ENCODE data around the gene CIT. TPM values are rescaled to one million over a fixed set of nuclear protein-coding genes. Genes with fewer than 3 reads are reported as not detected.

Gene CIT
- total and polyA plus RNA-seq, 10 of the 15 experiments (the other 5 are each of a cell fraction or from before 2014, with no cell fraction given): 1.0 to 38.2 (median 14.9) TPM

DNA sequence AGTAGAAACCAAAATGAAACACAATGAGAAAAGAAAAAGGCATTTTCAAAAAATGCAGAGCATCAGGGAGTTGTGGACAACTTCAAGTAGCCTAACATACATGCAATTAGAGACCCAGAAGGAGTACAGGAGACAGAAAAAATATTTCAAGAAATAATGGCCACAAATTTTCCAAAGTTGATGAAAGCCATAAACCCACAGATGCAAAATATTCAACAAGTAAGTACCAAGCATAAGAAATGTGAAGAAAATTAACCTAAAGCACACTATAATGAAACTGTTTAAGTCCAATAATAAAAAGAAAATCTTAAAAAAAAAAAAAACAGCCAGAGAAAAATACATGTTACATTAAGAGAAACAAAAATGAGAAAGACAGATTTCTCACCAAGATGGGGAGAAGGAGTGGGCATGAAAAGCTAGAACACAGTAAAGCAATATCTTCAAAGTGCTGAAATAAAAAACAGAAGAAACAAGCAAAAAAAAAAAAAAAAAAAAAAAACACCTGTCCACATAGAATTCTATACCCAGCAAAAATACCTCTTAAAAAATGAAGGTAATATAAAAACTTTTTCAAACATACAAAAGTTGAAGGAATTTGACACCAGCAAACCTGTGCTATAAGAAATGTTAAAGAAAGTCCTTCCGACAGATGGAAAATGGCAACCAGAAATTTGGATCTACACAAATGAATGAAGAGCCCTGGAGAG is 132.1 kb downstream of the CIT start:
- ATAC-seq (no peak), FAIRE-seq (no peak), DNase-seq (ENCODE audit: low read depth, low spot score) (no peak)
- H2AFZ ChIP-seq (ENCODE audit: control insufficient read depth, low read depth, low read length): no peak overlapping the region
- peaks cover 0 to 3% of the 10 kb centered on the region in 2 experiments; a peak in 3 of 4 replicates for H3K36me3 ChIP-seq (ENCODE audit: control insufficient read depth in 2 of 2, insufficient read depth in 2 of 2, low read length in 1 of 2)
- ChIA-PET RAD21 (ENCODE audit: unreplicated experiment) (no interaction called here), POLR2A (no interaction called here), CTCF (no interaction called here), SMC1A (ENCODE audit: uncharacterized antibody, unreplicated experiment) (no interaction called here)
- peaks cover 10% of the 10 kb centered on the region for H3K9me3 ChIP-seq (replicated peaks; ENCODE audit: control insufficient read depth, insufficient read depth, low read length)
- no peaks in the 10 kb centered on the region for H3K27me3 ChIP-seq (replicated peaks in 1 of 2; ENCODE audit: control insufficient read depth in 2 of 2, insufficient read depth in 2 of 2, low read length in 1 of 2)
- no peak overlapping the region for H3K9ac ChIP-seq (ENCODE audit: control insufficient read depth, insufficient read depth, low read length)
- no peak overlapping the region for H3K27ac ChIP-seq (ENCODE audit: control insufficient read depth, insufficient read depth)
- in situ Hi-C loops (cut with MboI) (no loop called here), intact Hi-C loops (cut with micrococcal nuclease; ENCODE audit: unreplicated experiment) (no loop called here)
- TF ChIP-seq NFYB (IDR thresholded peaks at IDR 0.05; ENCODE audit: insufficient read depth, low read depth, low read length): no peak
- TF ChIP-seq CBX5 (IDR thresholded peaks at IDR 0.05; ENCODE audit: low read depth): peak; percentile 26; the same call in 1 of the 2 replicates
- TF ChIP-seq, protein P1, sequence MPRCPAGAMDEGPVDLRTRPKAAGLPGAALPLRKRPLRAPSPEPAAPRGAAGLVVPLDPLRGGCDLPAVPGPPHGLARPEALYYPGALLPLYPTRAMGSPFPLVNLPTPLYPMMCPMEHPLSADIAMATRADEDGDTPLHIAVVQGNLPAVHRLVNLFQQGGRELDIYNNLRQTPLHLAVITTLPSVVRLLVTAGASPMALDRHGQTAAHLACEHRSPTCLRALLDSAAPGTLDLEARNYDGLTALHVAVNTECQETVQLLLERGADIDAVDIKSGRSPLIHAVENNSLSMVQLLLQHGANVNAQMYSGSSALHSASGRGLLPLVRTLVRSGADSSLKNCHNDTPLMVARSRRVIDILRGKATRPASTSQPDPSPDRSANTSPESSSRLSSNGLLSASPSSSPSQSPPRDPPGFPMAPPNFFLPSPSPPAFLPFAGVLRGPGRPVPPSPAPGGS (IDR thresholded peaks at IDR 0.05; ENCODE audit: borderline replicate concordance, insufficient read depth, low read depth, low read length, poor library complexity, severe bottlenecking): no peak
- no peak for TF ChIP-seq ZZZ3 (IDR thresholded peaks at IDR 0.05; ENCODE audit: control insufficient read depth, insufficient read length, low read depth)
- no peak for TF ChIP-seq TAF1 (IDR thresholded peaks at IDR 0.05; ENCODE audit: borderline replicate concordance, low read depth, low read length)
- TF ChIP-seq ELK1 (IDR thresholded peaks at IDR 0.05; ENCODE audit: low read depth, low read length): no peak
- TF ChIP-seq SIN3A (IDR thresholded peaks at IDR 0.05; ENCODE audit: low read depth, low read length): no peak
- no peak for TF ChIP-seq SUZ12 (IDR thresholded peaks at IDR 0.05; ENCODE audit: unreplicated experiment)
- TF ChIP-seq SPI1 (IDR thresholded peaks at IDR 0.05; ENCODE audit: borderline replicate concordance, insufficient read depth, low read depth, low read length): no peak
- peak; percentile 85 for TF ChIP-seq ZNF384 (IDR thresholded peaks at IDR 0.05; ENCODE audit: borderline replicate concordance, low read depth, low read length)
- H3K4me3 ChIP-seq: no peak overlapping the region
- H3K79me2 ChIP-seq (ENCODE audit: control insufficient read depth, insufficient read depth, low read length): no peaks in the 10 kb centered on the region
- H3K4me2 ChIP-seq (ENCODE audit: control insufficient read depth, insufficient read depth): no peak overlapping the region
- H3K4me1 ChIP-seq (ENCODE audit: control insufficient read depth, insufficient read depth, low read length): no peaks in the 10 kb centered on the region
- WGBS (ENCODE audit: insufficient coverage, insufficient replicate concordance, low lambda C conversion rate, missing lambda C conversion rate): 100% methylated on average over 1 of the region's 1 CpG
- no TSS peak for BruUV-seq (replicated peaks)
- no peaks in the 10 kb centered on the region for H4K20me1 ChIP-seq (ENCODE audit: control insufficient read depth, insufficient read depth)
